Heart left ventricle (tissue), 16 donors: ENCODE results near the gene ATF6. TPM values are rescaled to one million over a fixed set of nuclear protein-coding genes. Genes with fewer than 3 reads are reported as not detected.

Experiments used
- ATAC-seq, 4 donors: fragments of 200-7000 bp; cut with Tn5 transposase; one replicate each; pipeline ENCODE4 v1.9.1; 2020 to 2022; ENCODE audit warnings: moderate library complexity in 4 of 4, mild to moderate bottlenecking in 3 of 4, moderate number of reproducible peaks in 1 of 4
- DNase-seq, 5 donors: peaks; one replicate each; pipeline ENCODE4 v3.0.0-alpha.2; 2020
- H3K27ac ChIP-seq, 12 donors: fragments of 200-600 bp; sonication (generic) in 4 of 12; one replicate each; pipeline versions ENCODE4 v1.5.0 to v1.8.0; 2016 to 2022; ENCODE audit warnings: mild to moderate bottlenecking in 2 of 12
- H3K27me3 ChIP-seq, 9 donors: fragments of 200-600 bp; sonication (generic) in 2 of 9; one replicate each; pipeline versions ENCODE4 v1.5.1 to v1.8.0; 2016 to 2022; ENCODE audit warnings: mild to moderate bottlenecking in 3 of 9
- H3K36me3 ChIP-seq, 9 donors: fragments of 200-600 bp; sonication (generic) in 2 of 9; one replicate each; pipeline versions ENCODE4 v1.5.0 to v1.8.0; 2018 to 2022; ENCODE audit warnings: mild to moderate bottlenecking in 2 of 9
- H3K4me1 ChIP-seq, 12 donors: fragments of 200-600 bp; sonication (generic) in 4 of 12; one replicate each; pipeline versions ENCODE4 v1.5.0 to v1.8.0; 2016 to 2022; ENCODE audit warnings: mild to moderate bottlenecking in 3 of 12
- H3K4me3 ChIP-seq, 12 donors: fragments of 200-600 bp; sonication (generic) in 4 of 12; one replicate each; pipeline versions ENCODE4 v1.5.0 to v1.8.0; 2017 to 2022; ENCODE audit warnings: mild to moderate bottlenecking in 9 of 12, moderate library complexity in 4 of 12
- H3K9me3 ChIP-seq, 12 donors: fragments of 200-600 bp; sonication (generic) in 4 of 12; one replicate each; pipeline versions ENCODE4 v1.5.0 to v1.8.0; 2016 to 2022; ENCODE audit warnings: mild to moderate bottlenecking in 1 of 12
- CTCF ChIP-seq, 12 donors: fragments of 200-600 bp; sonication (generic) in 4 of 12; IDR thresholded peaks; one replicate each; pipeline versions ENCODE4 v1.5.0 to v1.8.0; 2018 to 2022; ENCODE audit warnings: antibody characterized with exemption in 12 of 12, mild to moderate bottlenecking in 5 of 12
- POLR2A ChIP-seq, 2 donors: fragments of 450-650 bp; IDR thresholded peaks; one replicate each; pipeline ENCODE4 v1.6.1; 2017; ENCODE audit warnings: antibody characterized with exemption in 2 of 2, mild to moderate bottlenecking in 2 of 2, moderate library complexity in 2 of 2
- WGBS, 4 donors: extraction: QIAGEN DNeasy Blood & Tissue Kit in 2 of 4; methylation state at CpG; one replicate each; pipeline versions ENCODE4 v1.1.5 to v1.1.7; 2013 to 2018; 5-methylcytosine and 5-hydroxymethylcytosine counted together
- intact Hi-C, 10 donors: fragments of 100-400 bp; cut with DNase I; formaldehyde crosslinking; loops; one replicate each; pipeline versions ENCODE4 v1.11.1 to v1.14.2; 2022
- polyA plus RNA-seq, 2 donors: library from polyadenylated mRNA; stranded (reverse); fragments of 200-250 nt; gene quantifications; one replicate each; pipeline ENCODE4 v1.2.3, GENCODE V29; 2013
- total RNA-seq, 9 donors: library from RNA; depleted of rRNA in 2 of 9; stranded (reverse); fragments of >200 nt in 2 of 9; fragmentation: NEBNext Ultra II Directional in 3 of 9; extraction: Animal tissue kit (Norgen Biotek cat#: 25700) in 3 of 9; gene quantifications; one replicate each; pipeline versions ENCODE4 v1.1.0 to v1.2.4, GENCODE V29; 2016 to 2023
- donor health status: ischemic (EF 13 %, LVEDD 7.1; RV severe dilation, severe dysfunction).
- donor health status: healthy with polysubstance abuse.
- donor health status: DM: no; HTN: yes; CAD: no.
- donor health status: DM: no; HTN: no; CAD: no.
- donor health status: ischemic (EF 25% LVEDD 6.9; RV normal size, moderate dysfunction).
- donor health status: ischemic (EF 25% LVEDD 5.7; RV mildly dilated, moderate dysfunction).
- donor health status: healthy.
- donor health status: DM: yes; HTN: yes; CAD: no.
- donor health status: ischemic (EF 35%, LVEDD 5.7; RV mildly dilated, moderate dysfunction).
- donor health status: nonischemic (EF 11% LVEDD 7.7; RV severe dilation, severe dysfunction).
- donor health status: DM: yes; HTN: yes; CAD: no.
- donor health status: PGD.
- donor health status: ischemic (EF 29% LVEDD 5.4; RV normal size, mild dysfunction).
- donor health status: nonischemic (EF 23%, LVEDD 6.1; RV moderate dilation, normal function).

The ATF6 gene
- total and polyA plus RNA-seq, 11 donors: 3.0 to 24.4 (median 16.3) TPM

DNA sequence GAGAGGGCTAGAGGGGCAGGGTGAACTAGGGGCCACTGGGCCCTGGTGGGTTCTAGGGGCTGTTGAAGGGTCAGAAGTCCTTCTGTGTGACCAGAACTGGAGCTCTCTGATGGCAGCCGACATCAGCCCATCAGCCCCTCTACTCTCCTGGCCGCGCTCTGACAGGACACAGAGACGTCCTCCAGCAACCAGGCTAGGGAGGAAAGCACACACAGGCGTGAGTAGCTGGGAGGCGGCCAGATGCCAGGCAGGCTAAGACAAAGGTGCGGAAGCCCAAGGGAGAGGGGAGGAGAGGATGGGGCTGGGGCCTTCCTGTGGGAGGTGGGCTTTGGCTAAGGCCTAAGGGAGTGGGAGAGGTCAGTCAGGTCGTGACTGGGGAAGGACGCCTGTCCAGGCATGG lies 206.7 kb downstream of the ATF6 start:
- Histone ChIP-seq H3K27me3 (no peaks in the 10 kb centered on the region), H3K27ac (no peak overlapping the region), H3K9me3 (no peaks in the 10 kb centered on the region), H3K4me1 (peaks cover 0 to 18% (median 12%) of the 10 kb centered on the region in 12 donors), H3K36me3 (no peaks in the 10 kb centered on the region), H3K4me3 (no peak overlapping the region)
- DNase-seq (no peak), ATAC-seq (no peak)
- TF ChIP-seq CTCF (IDR thresholded peaks at IDR 0.05): no peak
- TF ChIP-seq POLR2A (IDR thresholded peaks at IDR 0.05): no peak
- 77 to 88% (median 80%) methylated on average over 8 to 9 of the region's 9 CpGs for WGBS, 4 donors
- intact Hi-C loops: loop anchor here in 2 of 10 donors (5.0 to 10.0 kb wide), 2 partner anchors 49 to 98 kb away; partner anchors contain the start of gene OLFML2B (in 1 of the 2)

DNA sequence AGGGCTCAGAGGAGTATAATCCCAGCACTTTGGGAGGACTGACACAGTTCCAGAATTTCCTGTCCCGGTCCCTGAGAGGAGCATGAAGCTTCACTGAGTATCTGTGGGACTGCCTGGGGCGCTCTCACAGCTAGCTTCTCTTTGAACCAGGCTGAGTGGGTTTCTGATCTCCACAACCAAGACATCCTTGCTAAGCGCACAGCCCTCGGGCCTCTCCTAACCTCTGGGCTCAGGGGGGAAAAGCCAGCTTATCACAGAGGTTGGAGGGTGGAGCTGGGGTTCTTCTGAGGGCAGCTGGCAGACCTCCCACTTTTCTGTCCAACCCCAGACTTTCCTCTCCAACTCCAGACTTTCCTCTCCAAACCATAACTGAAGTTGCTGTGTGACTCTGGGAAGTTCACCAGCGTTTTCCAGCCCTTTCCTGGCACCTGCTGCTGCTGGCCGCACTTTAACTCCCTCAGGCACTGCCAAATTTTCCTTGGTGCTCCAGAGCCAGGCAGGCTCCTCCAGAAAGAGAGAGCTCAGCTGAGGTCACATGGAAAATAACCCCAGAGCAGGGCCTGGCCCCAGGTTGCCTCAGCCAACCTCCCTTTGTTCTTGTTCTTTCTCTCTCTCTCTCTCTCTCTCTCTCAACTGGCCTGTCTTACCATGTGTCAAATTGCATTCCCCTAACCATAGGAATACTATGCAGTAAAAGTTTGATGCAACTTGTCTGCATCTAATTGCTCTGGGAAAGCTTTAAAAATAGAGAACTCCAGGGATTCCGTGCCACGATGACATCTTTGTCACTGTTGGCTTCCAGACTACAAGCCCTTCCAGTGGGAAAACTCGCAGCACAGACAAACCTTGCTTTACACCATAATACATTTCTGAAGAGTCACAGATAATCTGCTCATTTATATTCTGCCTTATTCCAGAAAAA lies 208.1 kb downstream of the ATF6 start:
- DNase-seq: peak in 4 of 5 donors; percentile 36 to 79 (median 68)
- Histone ChIP-seq H3K27me3 (no peaks in the 10 kb centered on the region), H3K27ac (peak overlapping the region in 8 of 12 donors; percentile 7 to 60 (median 36)), H3K4me1 (peaks cover 0 to 18% (median 11%) of the 10 kb centered on the region in 12 donors), H3K9me3 (no peaks in the 10 kb centered on the region), H3K4me3 (no peak overlapping the region), H3K36me3 (no peaks in the 10 kb centered on the region)
- ATAC-seq: peak; percentile 76 to 93 (median 86)
- intact Hi-C loops: loop anchor here in 2 of 10 donors (5.0 to 10.0 kb wide), 2 partner anchors 48 to 99 kb away; partner anchors contain the start of gene OLFML2B (in 1 of the 2)
- no peak for TF ChIP-seq POLR2A (IDR thresholded peaks at IDR 0.05)
- TF ChIP-seq CTCF (IDR thresholded peaks at IDR 0.05): no peak
- WGBS, 4 donors: 41 to 48% (median 44%) methylated on average over 8 to 9 of the region's 9 CpGs

DNA sequence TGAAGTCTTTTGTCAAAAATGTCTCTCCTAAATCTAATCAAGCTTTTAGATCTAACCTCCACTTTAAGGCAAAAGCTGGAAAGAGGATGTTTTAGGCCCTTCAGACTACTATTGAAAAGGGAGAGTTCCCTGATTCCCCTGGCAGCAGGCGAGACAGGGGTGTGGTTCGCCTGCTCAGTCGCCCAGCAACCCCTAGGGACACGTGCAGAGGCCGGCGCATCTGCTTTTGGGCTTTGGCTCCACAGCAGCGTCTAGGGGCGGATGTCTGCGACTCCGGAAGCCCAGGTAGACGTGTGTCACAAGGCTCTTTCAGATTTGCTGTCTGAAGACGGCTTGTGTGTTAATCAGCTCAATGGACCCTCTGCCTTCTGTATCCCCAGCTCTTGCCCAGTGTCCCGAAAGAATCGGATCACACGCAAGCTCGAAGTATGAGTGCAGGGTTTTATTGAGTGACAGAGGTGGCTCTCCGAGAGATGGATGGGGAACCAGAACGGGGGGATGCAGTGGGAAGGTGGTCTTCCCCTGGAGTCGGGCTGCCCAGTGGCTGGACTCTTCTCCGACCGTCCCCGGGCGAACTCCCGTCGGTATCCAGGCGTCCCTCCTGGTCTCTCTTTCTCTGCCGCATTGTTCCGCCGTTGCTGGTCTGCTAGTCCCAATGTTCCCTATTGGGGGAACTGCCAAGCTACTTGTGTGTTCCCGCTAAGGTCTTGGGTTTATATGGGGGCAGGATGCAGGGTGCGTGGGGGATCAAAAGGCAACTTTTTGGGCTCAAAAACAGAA lies 212.1 kb downstream of the ATF6 start:
- H3K9me3 ChIP-seq: no peaks in the 10 kb centered on the region
- WGBS, 4 donors: 92 to 95% (median 95%) methylated on average over 30 to 31 of the region's 31 CpGs
- no peak overlapping the region for H3K4me3 ChIP-seq
- H3K27ac ChIP-seq: no peak overlapping the region
- no peak for TF ChIP-seq POLR2A (IDR thresholded peaks at IDR 0.05)
- TF ChIP-seq CTCF (IDR thresholded peaks at IDR 0.05): no peak
- intact Hi-C loops: loop anchor here in 1 of 10 donors (10.0 kb wide), 1 partner anchor 103 kb away; no protein-coding TSS in a partner anchor
- H3K4me1 ChIP-seq: peaks cover 0 to 16% (median 11%) of the 10 kb centered on the region in 12 donors
- H3K36me3 ChIP-seq: peaks cover 0 to 4% (median 0%) of the 10 kb centered on the region in 9 donors
- ATAC-seq: no peak
- H3K27me3 ChIP-seq: no peaks in the 10 kb centered on the region
- DNase-seq: no peak
